Activated CD4-positive, alpha-beta T cell treated with anti-CD3 and anti-CD28 coated beads for 1 hour (primary cell): ENCODE measurements around the gene YWHAQ.

Experiments
- DNase-seq: peaks from one replicate; pipeline ENCODE4 v3.0.0-alpha.2; 2020

Gene YWHAQ

DNA sequence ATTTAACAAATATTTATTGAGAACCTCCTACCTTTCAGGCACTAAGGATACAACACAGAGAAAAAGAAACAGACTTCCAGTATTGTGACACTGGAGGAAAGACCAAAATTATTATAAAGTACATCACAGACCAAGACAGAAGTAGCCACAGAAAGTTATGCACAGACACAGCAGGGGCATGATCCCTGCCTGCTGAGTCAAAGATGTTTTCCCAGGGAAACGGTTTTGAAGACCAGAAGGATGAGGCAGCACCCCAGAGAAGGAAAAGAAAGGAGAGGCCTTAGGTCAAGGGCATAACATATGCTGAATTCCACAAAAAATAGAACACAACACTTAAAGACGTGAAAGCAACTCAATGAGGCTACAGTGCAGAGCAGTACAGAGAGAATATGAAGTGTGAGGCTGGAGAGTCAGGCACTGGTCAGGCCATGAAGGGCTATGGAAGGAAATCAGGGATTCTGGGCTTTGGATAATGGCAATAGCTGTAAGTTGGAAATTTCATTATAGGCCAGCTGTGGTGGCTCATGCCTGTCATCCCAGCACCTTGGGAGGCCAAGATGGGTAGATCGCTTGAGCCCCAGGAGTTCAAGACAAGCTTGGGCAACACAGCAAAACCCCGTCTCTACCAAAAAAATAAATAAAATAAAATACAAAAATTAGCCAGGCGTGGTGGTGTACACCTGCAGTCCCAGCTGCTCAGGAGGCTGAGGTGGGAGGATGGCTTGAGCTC, 83.4 kb downstream of the YWHAQ start:
- no peak for DNase-seq

DNA sequence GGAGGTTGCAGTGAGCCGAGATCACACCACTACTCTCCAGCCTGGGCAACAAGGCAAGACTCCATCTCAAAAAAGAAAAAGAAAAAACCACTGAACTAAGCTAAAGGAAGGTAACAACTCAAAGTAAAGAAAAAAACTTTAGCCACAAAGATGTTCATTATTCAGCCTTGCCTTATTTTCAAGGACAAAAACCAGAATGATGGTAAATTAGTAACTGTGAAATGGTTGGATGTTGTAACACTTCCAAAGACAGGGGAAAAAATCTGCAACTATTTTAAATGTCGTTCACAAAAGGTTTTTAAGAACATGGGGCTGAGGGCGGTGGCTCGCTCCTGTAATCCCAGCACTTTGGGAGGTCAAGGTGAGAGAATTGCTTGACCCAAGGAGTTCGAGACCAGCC, 85.3 kb downstream of the YWHAQ start:
- DNase-seq, result no peak

DNA sequence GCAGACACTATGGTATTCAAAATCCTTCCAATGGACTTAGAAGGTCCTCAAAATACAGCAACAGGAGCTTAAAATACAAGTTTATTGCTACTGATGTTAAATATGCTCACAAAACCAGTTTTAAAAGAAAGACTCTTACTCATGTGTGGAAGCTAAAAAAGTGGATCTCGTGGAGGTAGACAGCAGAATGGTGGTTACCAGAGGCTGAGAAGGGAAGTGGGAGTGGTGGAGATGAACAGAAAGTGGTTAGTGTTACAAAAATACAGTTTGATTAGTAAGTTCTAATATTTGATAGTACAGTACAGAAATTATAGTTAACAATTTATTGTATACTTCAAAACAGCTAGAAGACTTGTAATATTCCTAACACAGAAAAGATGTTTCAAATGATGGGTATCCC, 87.2 kb downstream of the YWHAQ start:
- DNase-seq, result no peak

DNA sequence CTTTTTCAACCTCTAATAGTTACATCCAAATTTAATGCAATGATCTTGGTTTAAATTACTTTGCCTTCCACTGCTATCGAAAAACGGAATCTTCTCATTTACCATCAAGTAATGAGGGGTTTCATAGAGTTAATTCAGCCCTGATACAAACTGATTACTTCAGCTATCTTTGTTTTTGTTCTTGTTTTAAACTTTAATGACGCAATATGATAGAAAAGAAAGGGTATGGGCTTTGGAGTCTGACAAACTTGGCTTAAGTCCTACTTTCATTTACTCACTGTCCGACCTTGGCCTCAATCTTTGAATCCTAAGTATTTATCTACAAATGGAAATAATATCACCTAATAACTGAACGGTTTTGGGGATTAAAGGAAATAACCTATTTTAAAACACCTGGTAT, 91.3 kb downstream of the YWHAQ start:
- DNase-seq, result no peak

DNA sequence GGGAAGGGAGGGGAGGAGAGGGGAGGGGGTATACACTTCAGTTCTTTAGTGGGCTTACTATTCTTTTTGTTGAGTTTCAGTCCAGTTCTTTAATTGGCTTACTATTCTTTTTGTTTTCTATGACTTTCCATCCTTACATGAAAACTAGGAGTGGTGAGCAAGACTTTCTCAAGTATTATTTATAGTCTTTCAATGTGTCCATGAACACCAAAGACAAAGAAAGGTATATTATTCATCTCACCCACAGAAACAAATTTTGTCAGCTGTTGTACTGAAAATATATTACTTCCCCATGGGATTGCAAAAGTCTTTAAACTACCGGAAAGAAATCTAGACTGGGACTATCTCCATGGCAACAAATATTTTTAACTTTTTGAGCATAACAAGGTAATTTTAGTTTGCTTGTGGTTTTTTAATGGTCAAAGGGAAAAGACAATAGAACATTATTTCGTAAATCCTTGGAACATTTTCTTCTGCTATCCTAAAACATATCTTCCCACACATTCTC, 92.7 kb downstream of the YWHAQ start:
- no peak for DNase-seq

DNA sequence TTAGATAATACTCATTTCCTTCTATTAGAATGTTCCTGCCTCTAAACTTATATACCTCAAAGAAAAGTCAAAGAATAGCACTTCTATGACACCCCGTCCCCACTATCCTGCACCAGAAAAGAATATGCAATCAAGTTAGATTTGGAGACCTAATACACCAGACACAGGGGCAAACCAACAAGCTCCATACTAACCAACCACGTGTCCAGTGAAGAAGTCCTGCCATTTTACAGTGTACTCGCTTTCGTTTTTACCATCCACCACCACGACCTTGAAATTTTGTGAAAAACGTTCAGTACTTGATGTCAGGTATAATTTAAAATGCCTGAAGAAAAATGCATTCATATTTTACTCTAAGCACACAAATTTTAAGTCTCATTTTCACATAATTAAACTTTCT, 94.3 kb downstream of the YWHAQ start:
- DNase-seq, result no peak

DNA sequence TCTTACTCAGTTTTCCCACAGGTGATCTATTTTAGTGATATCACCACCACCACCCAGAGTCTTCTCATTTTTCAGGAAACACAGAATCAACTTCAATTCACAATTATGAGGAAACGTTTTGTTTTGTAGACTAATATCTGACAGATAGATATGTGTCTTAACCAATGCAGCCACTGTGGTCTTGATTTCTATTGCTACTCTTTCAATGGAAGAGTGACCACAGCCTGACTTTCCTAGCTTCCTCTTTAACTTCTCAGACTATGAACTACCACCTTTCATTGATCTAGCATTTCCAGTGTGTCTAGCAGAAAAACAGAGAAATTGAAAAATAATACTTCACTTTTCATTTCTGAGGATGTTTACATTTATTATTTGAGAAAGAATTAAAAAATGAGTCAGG, 95.6 kb downstream of the YWHAQ start:
- DNase-seq, result no peak
